ENCODE measurements around the gene CHCHD6.

Gene CHCHD6

DNA sequence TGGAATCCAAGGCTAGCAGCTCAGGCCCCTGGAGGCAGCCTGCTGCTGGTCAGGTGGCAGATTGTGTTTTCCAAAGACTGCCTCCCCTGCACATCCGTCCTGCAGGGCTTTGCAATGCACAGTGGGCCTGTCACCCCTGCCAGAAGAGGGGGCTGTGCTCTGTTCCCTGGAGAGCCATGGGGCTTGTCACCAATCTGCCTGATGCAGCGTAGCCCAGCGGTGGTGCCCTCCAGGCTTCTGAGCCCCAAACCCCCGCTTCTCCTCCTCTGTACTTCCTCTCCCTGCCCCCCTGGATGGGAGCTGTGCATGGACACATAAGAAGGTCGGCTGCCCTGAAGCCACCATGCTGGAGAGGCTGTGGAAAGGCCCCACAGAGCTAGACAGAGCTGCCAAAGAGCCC lies 268.8 kb downstream of the CHCHD6 start:
- no peak for TF ChIP-seq ZNF274 (IDR thresholded peaks at IDR 0.05; ENCODE audit: low read depth, low read length)
- H3K4me3 ChIP-seq (ENCODE audit: low read length): no peak overlapping the region

DNA sequence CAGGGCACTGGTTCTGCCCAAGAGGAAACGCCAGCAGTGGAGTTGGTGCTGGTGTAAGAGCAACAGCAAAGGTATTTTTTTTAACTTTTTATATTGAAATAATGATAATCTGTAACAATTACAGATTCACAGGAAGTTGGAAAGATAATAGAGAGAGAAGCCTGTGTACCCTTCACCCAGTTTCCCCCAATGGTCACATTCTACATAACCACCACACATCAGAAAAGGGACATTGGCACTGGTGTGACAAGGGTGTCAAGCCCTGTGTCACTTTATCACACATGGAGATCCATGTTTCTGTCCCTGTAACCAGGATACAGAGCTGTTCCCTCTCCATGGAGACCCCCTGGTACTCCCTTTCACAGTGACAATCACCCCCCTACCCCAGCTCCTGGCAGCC lies 269.8 kb downstream of the CHCHD6 start:
- H3K4me3 ChIP-seq (ENCODE audit: low read length): no peak overlapping the region
- no peak for TF ChIP-seq ZNF274 (IDR thresholded peaks at IDR 0.05; ENCODE audit: low read depth, low read length)

GRCh38 chr3:126974756-126975155 lies 270.7 kb downstream of the CHCHD6 start:
- H3K4me3 ChIP-seq (ENCODE audit: low read length): no peak overlapping the region
- no peak for TF ChIP-seq ZNF274 (IDR thresholded peaks at IDR 0.05; ENCODE audit: low read depth, low read length)

DNA sequence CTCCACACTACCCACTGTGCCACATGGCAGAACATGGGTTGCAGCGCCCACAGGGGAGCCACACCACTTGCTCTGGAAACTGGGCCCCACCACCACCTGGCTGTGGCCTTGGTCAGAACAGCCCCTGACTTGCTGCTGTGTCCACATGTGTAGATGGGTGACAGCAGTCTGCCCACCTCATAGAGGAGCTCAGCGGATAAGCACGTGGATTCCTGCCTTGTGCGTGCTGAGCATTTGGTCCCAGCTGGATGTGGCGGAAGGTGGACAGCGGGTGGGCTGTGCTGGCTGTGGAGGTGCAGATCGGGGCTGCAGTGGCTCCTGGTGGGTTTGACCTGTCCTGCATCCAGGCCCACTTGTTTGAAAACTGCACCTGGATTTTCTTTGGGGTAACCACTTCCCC lies 272.9 kb downstream of the CHCHD6 start:
- H3K4me3 ChIP-seq (ENCODE audit: low read length): no peak overlapping the region
- no peak for TF ChIP-seq ZNF274 (IDR thresholded peaks at IDR 0.05; ENCODE audit: low read depth, low read length)

GRCh38 chr3:126977821-126978220 lies 273.8 kb downstream of the CHCHD6 start:
- TF ChIP-seq ZNF274 (IDR thresholded peaks at IDR 0.05; ENCODE audit: low read depth, low read length): no peak
- H3K4me3 ChIP-seq (ENCODE audit: low read length): no peak overlapping the region

DNA sequence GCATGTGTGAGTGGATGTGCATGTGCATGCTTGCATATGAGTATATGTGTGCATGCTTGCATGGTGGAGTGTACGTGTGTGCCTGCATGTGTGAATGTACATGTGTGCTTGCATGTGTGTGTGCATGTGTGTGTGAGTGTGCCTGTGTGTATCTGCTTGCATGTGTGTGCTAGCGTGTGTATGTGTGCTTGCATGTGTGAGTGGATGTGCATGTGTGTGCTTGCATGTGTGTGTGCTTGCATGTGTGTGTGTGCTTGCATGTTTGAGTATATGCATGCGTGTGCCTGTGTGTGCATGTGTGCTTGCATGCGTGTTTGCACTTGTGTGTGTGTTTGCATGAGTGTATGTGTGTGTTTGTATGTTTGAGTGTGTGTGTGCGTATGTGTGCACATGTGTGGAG lies 274.3 kb downstream of the CHCHD6 start:
- no peak overlapping the region for H3K4me3 ChIP-seq (ENCODE audit: low read length)
- TF ChIP-seq ZNF274 (IDR thresholded peaks at IDR 0.05; ENCODE audit: low read depth, low read length): no peak

- TF ChIP-seq ZNF274 (IDR thresholded peaks at IDR 0.05; ENCODE audit: low read depth, low read length): no peak
- no peak overlapping the region for H3K4me3 ChIP-seq (ENCODE audit: low read length)
These were observed 275.1 kb downstream of the CHCHD6 start for GRCh38 chr3:126979046-126979628.

DNA sequence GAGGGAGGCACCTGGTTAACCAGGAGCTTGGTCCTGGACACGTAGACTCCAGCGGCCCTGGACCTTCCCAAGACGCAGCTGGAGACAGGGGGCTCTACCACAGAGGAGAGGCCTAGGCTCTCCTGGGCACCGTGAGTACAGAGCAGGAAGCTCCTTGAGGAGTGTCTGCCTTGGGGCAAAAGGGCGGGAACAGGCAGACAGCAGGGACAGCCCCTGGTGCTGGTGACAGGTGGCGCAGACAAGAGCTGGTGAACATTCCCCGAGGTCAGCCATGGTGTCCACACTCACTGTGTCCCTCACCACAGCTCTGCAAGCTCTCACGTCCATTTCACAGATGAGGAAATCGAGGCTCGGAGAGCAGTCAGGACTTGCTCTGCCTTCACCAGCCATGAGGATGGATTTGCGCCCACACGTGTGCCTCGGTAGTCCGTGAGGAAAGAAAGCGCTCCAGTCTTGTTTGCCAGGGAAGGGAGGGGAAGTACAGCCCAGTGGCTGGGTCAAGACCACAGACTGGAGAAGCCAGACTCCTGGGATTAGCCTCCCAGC lies 276.3 kb downstream of the CHCHD6 start:
- no peak overlapping the region for H3K4me3 ChIP-seq (ENCODE audit: low read length)
- no peak for TF ChIP-seq ZNF274 (IDR thresholded peaks at IDR 0.05; ENCODE audit: low read depth, low read length)

DNA sequence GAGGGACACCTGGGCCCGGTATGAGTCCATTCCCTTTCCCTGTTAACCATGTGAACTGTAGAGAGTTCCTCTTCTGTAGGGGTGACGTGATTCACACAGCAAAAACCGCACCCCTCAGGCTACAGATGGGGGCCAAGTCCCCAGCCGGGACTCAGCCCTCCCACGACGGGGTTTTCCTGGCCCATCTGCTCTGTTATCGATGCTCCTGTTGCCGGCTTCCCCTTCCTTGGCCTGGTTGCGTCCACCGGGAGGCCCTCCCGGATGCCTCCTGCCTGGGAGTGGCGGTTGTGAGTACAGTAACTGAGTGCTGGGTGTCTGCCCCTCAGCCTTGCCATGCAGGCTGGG lies 278.1 kb downstream of the CHCHD6 start:
- no peak for TF ChIP-seq ZNF274 (IDR thresholded peaks at IDR 0.05; ENCODE audit: low read depth, low read length)
- H3K4me3 ChIP-seq (ENCODE audit: low read length): peak overlapping the region; percentile 51; the same call in 1 of the 2 replicates

GRCh38 chr3:126982471-126983175 lies 278.6 kb downstream of the CHCHD6 start, which contains the start of gene PLXNA1:
Gene PLXNA1, plus strand, starts transcription at chr3:126983115. Its CDS starts 5,479 bp downstream, at chr3:126988594.
- no peak for TF ChIP-seq ZNF274 (IDR thresholded peaks at IDR 0.05; ENCODE audit: low read depth, low read length)
- H3K4me3 ChIP-seq (ENCODE audit: low read length): peak within 1 kb of the TSS; percentile 51; the same call in 1 of the 2 replicates

DNA sequence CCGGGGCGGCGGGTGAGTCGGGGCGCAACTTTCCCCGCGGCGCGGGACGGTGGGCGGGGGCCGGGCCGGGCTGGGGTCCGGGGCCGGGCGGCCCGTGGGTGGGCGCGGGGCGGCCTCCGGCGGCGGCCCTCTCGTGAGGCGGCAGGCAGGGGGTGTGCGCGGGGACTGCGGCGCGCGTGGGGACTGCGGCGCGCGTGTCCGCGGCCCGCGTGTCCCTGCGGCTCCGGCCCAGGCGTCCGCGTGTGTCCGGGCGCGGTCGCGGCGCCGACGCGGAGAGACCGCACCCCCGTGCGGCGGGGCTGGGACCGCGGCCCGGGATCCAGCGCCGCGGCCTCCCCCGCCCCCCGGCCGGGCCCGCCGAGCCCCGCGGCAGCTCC lies 279.2 kb downstream of the CHCHD6 start:
- TF ChIP-seq ZNF274 (IDR thresholded peaks at IDR 0.05; ENCODE audit: low read depth, low read length): no peak
- H3K4me3 ChIP-seq (ENCODE audit: low read length): peak overlapping the region; percentile 42; the same call in 1 of the 2 replicates

DNA sequence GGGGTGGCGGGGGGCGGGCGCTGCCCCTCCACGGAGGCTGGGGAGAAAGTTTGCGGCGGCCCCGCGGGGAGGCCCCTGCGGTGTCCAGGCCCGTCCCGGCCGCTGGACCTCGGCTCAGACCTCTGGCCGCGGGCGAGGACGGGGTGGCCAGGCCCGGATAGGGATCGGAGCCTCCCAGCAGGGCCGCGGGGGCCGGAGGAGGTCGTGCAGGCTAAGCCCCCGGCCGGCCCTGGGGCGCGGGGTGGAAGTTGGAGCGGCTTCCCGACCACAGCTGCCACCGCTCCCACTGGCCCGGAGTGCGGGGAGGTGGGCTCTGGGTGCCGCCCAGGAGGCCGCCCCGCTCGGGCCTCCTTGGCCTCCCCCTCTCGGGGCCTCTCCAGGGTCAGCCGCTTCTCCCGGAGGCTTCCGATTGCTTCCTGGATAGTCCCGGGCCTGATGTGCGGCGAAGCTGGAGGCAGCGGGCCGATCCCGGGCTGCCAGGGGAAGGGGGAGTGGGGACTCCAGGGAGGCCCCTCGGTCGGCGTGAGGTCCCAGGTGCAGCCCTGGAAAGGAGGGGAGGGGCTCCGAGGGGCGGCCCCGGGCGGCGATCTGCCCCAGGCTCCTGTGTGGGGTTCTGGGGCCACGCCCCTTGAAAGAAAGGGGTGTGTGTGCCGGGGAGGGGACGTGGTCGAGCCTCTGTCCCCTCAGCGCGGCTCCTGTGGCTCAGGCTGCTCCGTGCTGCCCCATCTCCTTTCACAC lies 279.8 kb downstream of the CHCHD6 start:
- TF ChIP-seq ZNF274 (IDR thresholded peaks at IDR 0.05; ENCODE audit: low read depth, low read length): no peak
- H3K4me3 ChIP-seq (ENCODE audit: low read length): peak overlapping the region; percentile 42; the same call in 1 of the 2 replicates

DNA sequence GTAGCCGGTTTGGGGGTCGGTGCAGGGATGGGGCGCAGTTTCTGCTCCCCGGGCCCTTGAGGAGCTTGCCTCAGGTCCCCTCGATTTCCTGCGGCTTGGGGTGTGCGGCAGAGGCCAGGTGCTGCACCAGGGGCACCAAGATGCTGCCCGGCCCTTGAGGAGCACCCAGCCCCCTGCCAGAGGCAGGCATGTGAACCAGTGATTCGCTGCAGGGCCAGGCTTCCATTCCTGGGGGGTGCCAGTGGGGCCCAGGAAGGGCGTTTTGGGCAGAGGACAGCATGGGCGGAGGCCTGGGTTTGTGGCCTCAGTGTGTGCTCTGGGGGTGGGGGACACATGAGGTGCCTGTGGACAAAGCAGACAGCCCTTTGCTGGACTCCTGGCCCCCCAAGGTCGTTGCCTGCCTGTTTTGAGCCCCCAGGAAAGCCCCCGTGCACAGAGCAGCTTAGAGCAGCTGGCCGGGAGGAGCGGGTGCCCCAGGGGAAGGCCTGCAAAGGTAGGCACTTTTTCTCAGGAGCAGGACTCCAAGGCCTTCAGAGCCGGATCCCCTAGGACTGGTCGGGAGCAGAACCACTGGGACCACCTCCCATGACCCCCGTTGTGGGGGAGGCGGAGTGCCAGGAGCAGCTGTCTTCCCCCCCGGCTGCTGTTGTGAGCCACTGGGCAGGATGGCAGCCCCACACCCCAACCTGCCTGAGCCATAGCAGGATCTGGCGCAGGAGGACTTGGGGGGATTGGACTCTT lies 280.5 kb downstream of the CHCHD6 start:
- H3K4me3 ChIP-seq (ENCODE audit: low read length): no peak overlapping the region

More for the DNA sequence above, 280.5 kb downstream of the CHCHD6 start:
- no peak for TF ChIP-seq ZNF274 (IDR thresholded peaks at IDR 0.05; ENCODE audit: low read depth, low read length)

Measured in GM08714 (cell line).